OCI-LY7 (cell line): ENCODE data around the gene PACSIN2. TPM values are rescaled to one million over a fixed set of nuclear protein-coding genes. Genes with fewer than 3 reads are reported as not detected.

Experiments
- BruUV-seq: library from RNA; stranded (reverse); fragments of 400-500 nt; replicated peaks from 2 replicates; lab custom pipeline; 2021; lab: Mats Ljungman, UMichigan
- CTCF ChIA-PET: fragments of 300-600 bp; sonication (Branson Sonifier 250); formaldehyde crosslinking; loops from one replicate; lab custom pipeline; 2022; ENCODE audit warnings: antibody characterized with exemption; ENCODE audit not compliant: unreplicated experiment; lab: Charles Lee
- POLR2A ChIA-PET: fragments of 300-600 bp; sonication (Branson Sonifier 250); formaldehyde crosslinking; loops from one replicate; lab custom pipeline; 2022; ENCODE audit warnings: antibody characterized with exemption; lab: Charles Lee
- DNase-seq: peaks from one replicate; pipeline ENCODE4 v3.0.0-alpha.2; 2015; ENCODE audit warnings: low spot score
- H2AFZ ChIP-seq: fragments of 200-600 bp; sonication (generic), shearing (Covaris generic); 2 replicates; pipeline ENCODE4 v1.6.1; 2014; ENCODE audit warnings: mild to moderate bottlenecking, antibody characterized with exemption, low read length, moderate library complexity
- H3K27ac ChIP-seq: fragments of 200-600 bp; sonication (generic); 2 replicates; pipeline ENCODE4 v1.5.1; 2014; ENCODE audit warnings: mixed run types, low read depth, mild to moderate bottlenecking, moderate library complexity, low read length, inconsistent platforms; ENCODE audit not compliant: poor library complexity, severe bottlenecking
- H3K36me3 ChIP-seq: fragments of 200-600 bp; sonication (generic); 2 replicates; pipeline ENCODE4 v1.6.1; 2014; ENCODE audit warnings: mild to moderate bottlenecking, antibody characterized with exemption, low read length, moderate library complexity, mixed read lengths; ENCODE audit not compliant: insufficient read depth
- H3K4me1 ChIP-seq: fragments of 200-600 bp; sonication (generic); 2 replicates; pipeline ENCODE4 v1.5.1; 2014; ENCODE audit warnings: mild to moderate bottlenecking, low read length; ENCODE audit not compliant: insufficient read depth, poor library complexity, severe bottlenecking
- H3K4me2 ChIP-seq: fragments of 200-600 bp; sonication (generic); 2 replicates; pipeline ENCODE4 v1.6.1; 2014; ENCODE audit warnings: mild to moderate bottlenecking, low read length
- H3K4me3 ChIP-seq: fragments of 200-600 bp; sonication (generic); 2 replicates; pipeline ENCODE4 v1.5.1; 2014; ENCODE audit warnings: mild to moderate bottlenecking, low read depth, low read length; ENCODE audit not compliant: poor library complexity, severe bottlenecking
- H3K79me2 ChIP-seq: fragments of 200-600 bp; sonication (generic); 2 replicates; pipeline ENCODE4 v1.6.1; 2016; ENCODE audit warnings: low read depth, mild to moderate bottlenecking, low read length, moderate library complexity, mixed read lengths; ENCODE audit not compliant: insufficient read depth
- H3K9me2 ChIP-seq: fragments of 200-600 bp; sonication (generic); 2 replicates; pipeline ENCODE4 v1.6.1; 2016; ENCODE audit warnings: mild to moderate bottlenecking, low read length, mixed read lengths; ENCODE audit not compliant: insufficient read depth
- H3K9me3 ChIP-seq: fragments of 200-600 bp; sonication (generic); 2 replicates; pipeline ENCODE4 v1.6.1; 2014; ENCODE audit warnings: mild to moderate bottlenecking, mixed run types, low read length, mixed read lengths
- H4K20me1 ChIP-seq: fragments of 200-600 bp; sonication (generic); 2 replicates; pipeline ENCODE4 v1.6.1; 2014; ENCODE audit warnings: mild to moderate bottlenecking, antibody characterized with exemption, low read length, moderate library complexity, mixed read lengths; ENCODE audit not compliant: insufficient read depth
- EZH2phosphoT487 ChIP-seq: fragments of 200-600 bp; sonication (generic); IDR thresholded peaks from 2 replicates; pipeline ENCODE4 v1.6.1; 2018; ENCODE audit warnings: low read depth, borderline replicate concordance, mild to moderate bottlenecking, mixed run types, antibody characterized with exemption, low read length, moderate library complexity, mixed read lengths
- intact Hi-C: fragments of 100-400 bp; cut with micrococcal nuclease; formaldehyde crosslinking; loops from one replicate; pipeline ENCODE4 v1.10.0; 2022; ENCODE audit not compliant: unreplicated experiment
- total RNA-seq, 2 experiments: library from RNA; depleted of rRNA in 1 of 2; stranded (reverse); fragments of >200 nt in 1 of 2; shearing (Covaris generic) in 1 of 2; gene quantifications; 2 replicates each; pipeline ENCODE4 v1.2.3, GENCODE V29; 2014 to 2022
- TF ChIP-seq, protein P1 (sequence below): fragments of 200-600 bp; sonication (generic); conservative IDR thresholded peaks from 2 replicates; pipeline ENCODE4 v1.5.1; 2014; ENCODE audit warnings: mild to moderate bottlenecking, antibody characterized with exemption, low read length, moderate library complexity, mixed read lengths

The PACSIN2 gene
- total RNA-seq, 2 experiments from 2014 or later = 25.4 to 41.7 TPM

GRCh38 chr22:42958937-42959336, 56.0 kb downstream of the PACSIN2 start:
- Histone ChIP-seq H4K20me1 (no peaks in the 10 kb centered on the region; the same call in 1 of the 2 replicates), H3K36me3 (no peaks in the 10 kb centered on the region), H3K79me2 (no peaks in the 10 kb centered on the region; the same call in 1 of the 2 replicates), H2AFZ (no peak overlapping the region), H3K4me3 (no peak overlapping the region), H3K9me2 (no peaks in the 10 kb centered on the region), H3K27ac (no peak overlapping the region), H3K4me2 (no peak overlapping the region), H3K9me3 (no peaks in the 10 kb centered on the region), H3K4me1 (no peaks in the 10 kb centered on the region)
- TF ChIP-seq, protein P1, sequence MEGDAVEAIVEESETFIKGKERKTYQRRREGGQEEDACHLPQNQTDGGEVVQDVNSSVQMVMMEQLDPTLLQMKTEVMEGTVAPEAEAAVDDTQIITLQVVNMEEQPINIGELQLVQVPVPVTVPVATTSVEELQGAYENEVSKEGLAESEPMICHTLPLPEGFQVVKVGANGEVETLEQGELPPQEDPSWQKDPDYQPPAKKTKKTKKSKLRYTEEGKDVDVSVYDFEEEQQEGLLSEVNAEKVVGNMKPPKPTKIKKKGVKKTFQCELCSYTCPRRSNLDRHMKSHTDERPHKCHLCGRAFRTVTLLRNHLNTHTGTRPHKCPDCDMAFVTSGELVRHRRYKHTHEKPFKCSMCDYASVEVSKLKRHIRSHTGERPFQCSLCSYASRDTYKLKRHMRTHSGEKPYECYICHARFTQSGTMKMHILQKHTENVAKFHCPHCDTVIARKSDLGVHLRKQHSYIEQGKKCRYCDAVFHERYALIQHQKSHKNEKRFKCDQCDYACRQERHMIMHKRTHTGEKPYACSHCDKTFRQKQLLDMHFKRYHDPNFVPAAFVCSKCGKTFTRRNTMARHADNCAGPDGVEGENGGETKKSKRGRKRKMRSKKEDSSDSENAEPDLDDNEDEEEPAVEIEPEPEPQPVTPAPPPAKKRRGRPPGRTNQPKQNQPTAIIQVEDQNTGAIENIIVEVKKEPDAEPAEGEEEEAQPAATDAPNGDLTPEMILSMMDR = no peak
- TF ChIP-seq EZH2phosphoT487 = no peak
- no peak for DNase-seq
- intact Hi-C loops = no loop called here
- no TSS peak for BruUV-seq
- CTCF ChIA-PET = no interaction called here
- POLR2A ChIA-PET = no interaction called here

- Histone ChIP-seq H3K4me3 (no peak overlapping the region), H3K4me1 (no peaks in the 10 kb centered on the region), H3K27ac (no peak overlapping the region), H3K9me2 (no peaks in the 10 kb centered on the region), H3K79me2 (no peaks in the 10 kb centered on the region), H3K36me3 (no peaks in the 10 kb centered on the region), H3K4me2 (no peak overlapping the region), H3K9me3 (no peaks in the 10 kb centered on the region), H2AFZ (no peak overlapping the region), H4K20me1 (no peaks in the 10 kb centered on the region; the same call in 1 of the 2 replicates)
- intact Hi-C loops = no loop called here
- POLR2A ChIA-PET = interaction anchor here (0.5 kb wide), 1 partner anchor 765 kb away, joined by 3 read pairs; no protein-coding TSS in a partner anchor
- no TSS peak for BruUV-seq
- DNase-seq = no peak
- CTCF ChIA-PET = no interaction called here
- TF ChIP-seq EZH2phosphoT487 = no peak
- TF ChIP-seq, protein P1 = no peak
Measured at GRCh38 chr22:42957958-42958357, 57.0 kb downstream of the PACSIN2 start.

DNA sequence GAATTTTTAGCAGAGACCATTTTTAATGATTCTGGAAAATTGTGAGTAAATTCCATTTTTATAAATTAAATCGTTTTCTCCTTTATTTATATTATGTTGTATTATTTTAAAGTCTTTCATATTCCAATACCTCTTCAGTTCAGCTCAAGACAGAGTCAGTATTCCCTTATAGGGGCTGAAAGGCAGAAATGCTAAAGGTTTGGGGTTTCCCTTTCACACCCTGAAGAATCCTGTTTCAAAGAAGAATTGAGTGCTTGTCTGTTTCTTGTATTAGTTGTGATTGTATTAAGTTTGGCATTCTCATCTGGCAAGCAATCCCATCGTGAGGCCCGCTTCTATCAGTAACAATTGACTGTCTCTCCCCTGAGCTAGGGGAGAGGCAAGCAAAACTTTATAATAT, 57.4 kb downstream of the PACSIN2 start:
- TF ChIP-seq, protein P1 = no peak
- TF ChIP-seq EZH2phosphoT487 = no peak
- no peaks in the 10 kb centered on the region for H3K36me3 ChIP-seq
- DNase-seq = no peak
- H3K79me2 ChIP-seq = no peaks in the 10 kb centered on the region
- H3K9me3 ChIP-seq = no peaks in the 10 kb centered on the region
- ChIA-PET CTCF (no interaction called here), POLR2A (no interaction called here)
- no peak overlapping the region for H3K4me3 ChIP-seq
- BruUV-seq = no TSS peak
- intact Hi-C loops = no loop called here
- no peaks in the 10 kb centered on the region; the same call in 1 of the 2 replicates for H4K20me1 ChIP-seq
- no peak overlapping the region for H3K4me2 ChIP-seq
- H2AFZ ChIP-seq = no peak overlapping the region
- no peaks in the 10 kb centered on the region for H3K4me1 ChIP-seq
- H3K27ac ChIP-seq = no peak overlapping the region
- H3K9me2 ChIP-seq = no peaks in the 10 kb centered on the region
